ENCODE results near the gene CADM1.

- TF ChIP-seq, protein P1, sequence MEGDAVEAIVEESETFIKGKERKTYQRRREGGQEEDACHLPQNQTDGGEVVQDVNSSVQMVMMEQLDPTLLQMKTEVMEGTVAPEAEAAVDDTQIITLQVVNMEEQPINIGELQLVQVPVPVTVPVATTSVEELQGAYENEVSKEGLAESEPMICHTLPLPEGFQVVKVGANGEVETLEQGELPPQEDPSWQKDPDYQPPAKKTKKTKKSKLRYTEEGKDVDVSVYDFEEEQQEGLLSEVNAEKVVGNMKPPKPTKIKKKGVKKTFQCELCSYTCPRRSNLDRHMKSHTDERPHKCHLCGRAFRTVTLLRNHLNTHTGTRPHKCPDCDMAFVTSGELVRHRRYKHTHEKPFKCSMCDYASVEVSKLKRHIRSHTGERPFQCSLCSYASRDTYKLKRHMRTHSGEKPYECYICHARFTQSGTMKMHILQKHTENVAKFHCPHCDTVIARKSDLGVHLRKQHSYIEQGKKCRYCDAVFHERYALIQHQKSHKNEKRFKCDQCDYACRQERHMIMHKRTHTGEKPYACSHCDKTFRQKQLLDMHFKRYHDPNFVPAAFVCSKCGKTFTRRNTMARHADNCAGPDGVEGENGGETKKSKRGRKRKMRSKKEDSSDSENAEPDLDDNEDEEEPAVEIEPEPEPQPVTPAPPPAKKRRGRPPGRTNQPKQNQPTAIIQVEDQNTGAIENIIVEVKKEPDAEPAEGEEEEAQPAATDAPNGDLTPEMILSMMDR (IDR thresholded peaks at IDR 0.05) = no peak
- TF ChIP-seq POLR2AphosphoS5 (IDR thresholded peaks at IDR 0.05) (no peak), POLR2A (IDR thresholded peaks at IDR 0.05; ENCODE audit: low read depth) (no peak), EP300 (IDR thresholded peaks at IDR 0.05) (no peak)
Observed at GRCh38 chr11:115267871-115268270, 236.3 kb downstream of the CADM1 start.

All from esophagus muscularis mucosa (tissue), 4 donors.